ENCODE measurements around the gene STYX.

STYX gene

DNA sequence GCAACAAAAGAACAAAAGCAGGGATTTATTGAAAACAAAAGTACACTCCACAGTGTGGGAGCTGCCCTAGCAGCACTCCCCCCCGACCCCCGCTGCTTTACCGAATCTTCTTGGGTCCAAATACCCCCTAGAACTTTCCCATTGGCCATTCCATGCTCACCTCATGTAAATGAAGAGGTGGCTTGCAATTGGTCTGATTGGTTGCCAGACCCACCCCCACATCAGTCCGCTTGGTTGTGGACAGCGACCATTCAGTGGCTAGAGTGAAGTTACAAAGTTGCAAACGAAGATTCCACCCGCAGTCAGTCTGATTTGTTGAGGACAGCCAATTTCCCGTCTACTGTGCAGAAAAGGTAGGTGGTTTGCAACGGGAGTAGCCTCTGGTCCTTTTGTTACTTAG, 3.9 kb downstream of the STYX start:
- Histone ChIP-seq H3K9ac (no peak overlapping the region), H3K9me3 (ENCODE audit: control insufficient read depth, low read length) (no peaks in the 10 kb centered on the region), H3K4me3 (ENCODE audit: low read depth, low read length) (no peak overlapping the region), H2AFZ (no peak overlapping the region), H3K79me2 (peaks cover 7% of the 10 kb centered on the region), H3K4me2 (ENCODE audit: low read length) (no peak overlapping the region), H3K36me3 (ENCODE audit: control insufficient read depth, insufficient read depth, low read length) (no peaks in the 10 kb centered on the region), H3K27me3 (ENCODE audit: control insufficient read depth, insufficient read depth, low read length) (no peaks in the 10 kb centered on the region), H3K27ac (no peak overlapping the region), H3K4me1 (no peaks in the 10 kb centered on the region)
- TF ChIP-seq, protein P1, sequence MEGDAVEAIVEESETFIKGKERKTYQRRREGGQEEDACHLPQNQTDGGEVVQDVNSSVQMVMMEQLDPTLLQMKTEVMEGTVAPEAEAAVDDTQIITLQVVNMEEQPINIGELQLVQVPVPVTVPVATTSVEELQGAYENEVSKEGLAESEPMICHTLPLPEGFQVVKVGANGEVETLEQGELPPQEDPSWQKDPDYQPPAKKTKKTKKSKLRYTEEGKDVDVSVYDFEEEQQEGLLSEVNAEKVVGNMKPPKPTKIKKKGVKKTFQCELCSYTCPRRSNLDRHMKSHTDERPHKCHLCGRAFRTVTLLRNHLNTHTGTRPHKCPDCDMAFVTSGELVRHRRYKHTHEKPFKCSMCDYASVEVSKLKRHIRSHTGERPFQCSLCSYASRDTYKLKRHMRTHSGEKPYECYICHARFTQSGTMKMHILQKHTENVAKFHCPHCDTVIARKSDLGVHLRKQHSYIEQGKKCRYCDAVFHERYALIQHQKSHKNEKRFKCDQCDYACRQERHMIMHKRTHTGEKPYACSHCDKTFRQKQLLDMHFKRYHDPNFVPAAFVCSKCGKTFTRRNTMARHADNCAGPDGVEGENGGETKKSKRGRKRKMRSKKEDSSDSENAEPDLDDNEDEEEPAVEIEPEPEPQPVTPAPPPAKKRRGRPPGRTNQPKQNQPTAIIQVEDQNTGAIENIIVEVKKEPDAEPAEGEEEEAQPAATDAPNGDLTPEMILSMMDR (IDR thresholded peaks at IDR 0.05) = no peak

DNA sequence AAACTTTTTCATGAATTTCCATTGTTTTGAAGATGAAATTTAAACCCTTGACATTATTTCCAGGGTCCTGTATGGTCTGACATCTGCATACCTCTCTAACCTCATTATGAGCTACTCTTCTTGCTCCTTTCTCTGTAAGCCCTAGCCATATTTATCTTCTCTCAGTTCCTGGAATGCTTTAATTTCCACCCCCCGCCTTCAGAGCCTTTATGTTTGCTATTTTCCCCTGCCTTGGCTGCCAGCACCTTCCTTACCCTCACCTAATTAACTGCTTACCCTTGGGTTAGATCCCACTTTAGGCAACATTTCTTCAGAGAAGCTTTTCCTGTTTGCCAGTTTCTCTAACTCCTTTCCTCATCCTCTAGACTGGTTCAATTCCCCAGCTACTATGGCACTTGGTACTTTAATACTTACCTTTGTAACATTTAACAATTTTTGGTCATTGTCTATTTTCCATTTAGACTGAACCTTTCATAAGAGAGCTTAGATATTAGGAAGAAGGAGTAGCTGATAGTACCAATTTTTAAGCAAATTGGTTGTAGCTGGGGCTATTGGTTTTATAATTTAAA, 6.0 kb downstream of the STYX start:
- Histone ChIP-seq H3K27ac (no peak overlapping the region), H3K79me2 (peaks cover 8% of the 10 kb centered on the region)
- TF ChIP-seq, protein P1 (IDR thresholded peaks at IDR 0.05) = no peak

DNA sequence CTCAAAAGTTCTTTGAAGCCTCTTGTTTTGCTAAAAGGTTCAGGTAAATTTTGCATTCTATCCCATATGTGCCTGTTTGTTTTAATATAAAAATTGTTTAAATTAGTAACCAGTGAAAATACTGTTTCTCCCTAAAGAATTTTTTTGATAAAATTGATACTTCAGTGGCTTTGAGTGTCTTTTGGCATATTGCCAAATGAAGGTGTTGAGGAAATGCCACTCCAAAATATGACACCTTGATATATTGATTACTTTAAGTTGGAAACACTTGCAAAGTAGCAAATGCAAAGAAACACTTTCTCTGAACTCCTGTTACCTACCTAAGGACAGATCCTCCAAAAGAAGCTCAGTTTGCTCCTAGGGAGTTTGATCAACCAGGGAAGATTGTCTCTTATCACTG, 8.4 kb downstream of the STYX start:
- Histone ChIP-seq H3K27ac (no peak overlapping the region), H3K9me3 (ENCODE audit: control insufficient read depth, low read length) (no peaks in the 10 kb centered on the region), H3K27me3 (ENCODE audit: control insufficient read depth, insufficient read depth, low read length) (no peaks in the 10 kb centered on the region), H3K9ac (no peak overlapping the region), H3K4me2 (ENCODE audit: low read length) (no peak overlapping the region), H3K36me3 (ENCODE audit: control insufficient read depth, insufficient read depth, low read length) (no peaks in the 10 kb centered on the region), H3K79me2 (peaks cover 14% of the 10 kb centered on the region), H3K4me1 (no peaks in the 10 kb centered on the region), H3K4me3 (ENCODE audit: low read depth, low read length) (no peak overlapping the region), H2AFZ (no peak overlapping the region)
- TF ChIP-seq, protein P1 (IDR thresholded peaks at IDR 0.05) = no peak

More for the DNA sequence above, 6.0 kb downstream of the STYX start:
- H3K9ac ChIP-seq = no peak overlapping the region
- H2AFZ ChIP-seq = no peak overlapping the region
- no peaks in the 10 kb centered on the region for H3K4me1 ChIP-seq
- H3K4me2 ChIP-seq (ENCODE audit: low read length) = no peak overlapping the region
- H3K4me3 ChIP-seq (ENCODE audit: low read depth, low read length) = no peak overlapping the region
- no peaks in the 10 kb centered on the region for H3K9me3 ChIP-seq (ENCODE audit: control insufficient read depth, low read length)
- H3K27me3 ChIP-seq (ENCODE audit: control insufficient read depth, insufficient read depth, low read length) = no peaks in the 10 kb centered on the region
- no peaks in the 10 kb centered on the region for H3K36me3 ChIP-seq (ENCODE audit: control insufficient read depth, insufficient read depth, low read length)

DNA sequence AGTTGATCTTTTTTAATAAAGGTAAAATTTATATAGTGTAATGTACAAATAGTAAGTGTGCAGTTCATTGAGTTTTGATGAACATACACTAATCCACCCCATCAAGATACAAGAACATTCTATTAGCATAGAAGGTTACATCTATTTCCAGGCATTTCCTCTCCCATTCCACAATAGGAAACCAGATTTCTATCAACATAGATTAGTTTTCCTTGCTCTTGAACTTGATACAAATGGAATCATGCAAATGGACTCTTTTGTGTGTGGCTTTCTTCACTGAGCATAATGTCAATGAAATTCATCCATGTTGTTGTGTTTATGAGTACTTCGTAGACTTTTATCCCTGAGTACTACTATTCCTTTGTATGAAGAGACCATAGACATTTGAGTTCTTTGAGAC, 10.8 kb downstream of the STYX start:
- TF ChIP-seq, protein P1 (IDR thresholded peaks at IDR 0.05) = no peak
- Histone ChIP-seq H2AFZ (no peak overlapping the region), H3K27me3 (ENCODE audit: control insufficient read depth, insufficient read depth, low read length) (no peaks in the 10 kb centered on the region), H3K9ac (no peak overlapping the region), H3K36me3 (ENCODE audit: control insufficient read depth, insufficient read depth, low read length) (no peaks in the 10 kb centered on the region), H3K4me1 (no peaks in the 10 kb centered on the region), H3K27ac (no peak overlapping the region), H3K9me3 (ENCODE audit: control insufficient read depth, low read length) (no peaks in the 10 kb centered on the region), H3K4me3 (ENCODE audit: low read depth, low read length) (no peak overlapping the region), H3K79me2 (peaks cover 11% of the 10 kb centered on the region), H3K4me2 (ENCODE audit: low read length) (no peak overlapping the region)

DNA sequence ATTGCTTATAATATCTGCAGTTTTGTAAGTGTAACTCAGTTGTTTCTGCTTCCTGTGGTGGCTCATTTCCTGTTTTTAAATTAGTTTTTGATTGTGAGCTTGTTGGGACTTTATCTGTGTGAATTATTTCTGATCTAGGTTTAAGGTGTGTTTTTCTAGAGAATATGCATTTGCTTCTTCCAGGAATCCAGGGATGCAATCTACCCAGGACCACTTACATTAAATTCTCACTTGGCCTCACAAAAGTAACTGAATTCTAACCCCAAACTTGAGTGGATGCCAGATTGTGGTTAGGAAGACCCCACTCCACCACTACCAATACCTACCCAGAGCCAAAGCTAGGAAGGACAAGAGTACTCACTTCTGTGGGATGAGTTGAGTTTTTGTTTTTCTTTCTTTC, 11.9 kb downstream of the STYX start:
- Histone ChIP-seq H3K79me2 (peaks cover 11% of the 10 kb centered on the region), H3K4me1 (no peaks in the 10 kb centered on the region), H2AFZ (no peak overlapping the region), H3K4me2 (ENCODE audit: low read length) (no peak overlapping the region), H3K9me3 (ENCODE audit: control insufficient read depth, low read length) (no peaks in the 10 kb centered on the region), H3K27ac (no peak overlapping the region), H3K27me3 (ENCODE audit: control insufficient read depth, insufficient read depth, low read length) (no peaks in the 10 kb centered on the region), H3K9ac (no peak overlapping the region), H3K36me3 (ENCODE audit: control insufficient read depth, insufficient read depth, low read length) (no peaks in the 10 kb centered on the region), H3K4me3 (ENCODE audit: low read depth, low read length) (no peak overlapping the region)
- TF ChIP-seq, protein P1 (IDR thresholded peaks at IDR 0.05) = no peak

Data from parathyroid adenoma (tissue), 2 donors.